HG03565 (cell line): ENCODE data around the gene TECTA.
"Not testable (repeated sequence)": the region's sequence is repeated elsewhere in the genome, so short reads cannot be mapped to it uniquely, and the experiment has no call there.

ENCODE experiments used
- ATAC-seq: cut with Tn5 transposase; IDR thresholded peaks from one replicate; pipeline ENCODE4 v1.9.1; 2021; ENCODE audit warnings: mild to moderate bottlenecking, moderate library complexity; ENCODE audit not compliant: unreplicated experiment

TECTA gene

DNA sequence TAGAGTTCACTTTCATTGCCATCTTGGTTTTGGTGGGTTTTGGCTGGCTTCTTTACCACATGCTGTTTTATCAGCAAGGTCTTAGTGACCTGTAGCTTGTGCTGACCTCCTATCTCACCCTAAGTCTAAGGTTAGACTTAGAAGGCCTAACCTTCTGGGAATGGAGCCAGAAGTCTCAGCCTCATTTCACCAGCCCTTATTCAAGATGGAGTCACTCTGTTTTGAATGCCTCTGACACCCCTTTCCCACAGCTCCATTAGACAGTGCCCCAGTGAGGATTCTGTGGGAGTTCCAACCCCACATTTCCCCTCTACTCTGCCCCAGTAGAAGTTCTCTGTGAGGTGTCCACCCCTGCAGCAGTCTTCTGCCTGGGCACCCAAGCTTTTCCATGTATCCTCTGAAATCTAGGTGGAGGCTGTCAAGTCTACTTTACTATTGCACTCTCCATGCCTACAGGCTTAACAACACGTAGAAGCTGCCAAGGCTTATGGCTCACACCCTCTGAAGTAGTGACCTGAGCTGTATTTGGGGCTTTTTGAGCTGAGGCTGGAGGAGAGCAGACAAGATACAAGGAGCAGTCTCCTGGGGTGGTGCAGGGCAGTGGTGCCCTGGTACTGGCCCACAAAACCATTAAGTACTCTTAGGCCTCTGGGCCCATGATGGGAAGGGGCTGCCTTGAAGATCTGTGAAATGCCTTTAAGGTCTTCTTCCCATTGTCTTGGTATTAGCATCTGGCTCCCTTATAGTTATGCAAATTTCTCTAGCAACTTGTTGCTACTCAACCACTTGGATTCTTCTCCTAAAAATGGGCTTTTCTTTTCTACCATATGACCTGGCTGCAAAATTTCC, 125.6 kb downstream of the TECTA start:
- ATAC-seq: no peak

DNA sequence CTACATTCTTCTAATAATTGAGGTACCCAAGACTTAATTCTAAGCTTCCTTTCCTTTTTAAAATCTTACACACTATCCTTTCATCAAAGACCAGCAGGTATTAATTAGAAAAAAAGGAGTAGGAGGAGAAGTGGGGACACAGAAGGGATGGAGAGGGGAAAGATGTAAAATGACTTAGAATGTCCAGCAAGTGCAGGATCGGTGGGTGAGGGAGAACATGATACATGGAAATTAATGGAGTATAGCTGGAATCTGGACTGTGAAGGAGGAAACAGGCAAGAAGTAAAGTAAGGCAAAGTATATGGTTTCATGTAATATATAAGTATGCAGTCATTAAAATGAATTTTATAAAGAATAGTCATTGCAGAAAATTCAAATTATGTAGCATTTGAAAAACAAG, 127.8 kb downstream of the TECTA start:
- no peak for ATAC-seq

DNA sequence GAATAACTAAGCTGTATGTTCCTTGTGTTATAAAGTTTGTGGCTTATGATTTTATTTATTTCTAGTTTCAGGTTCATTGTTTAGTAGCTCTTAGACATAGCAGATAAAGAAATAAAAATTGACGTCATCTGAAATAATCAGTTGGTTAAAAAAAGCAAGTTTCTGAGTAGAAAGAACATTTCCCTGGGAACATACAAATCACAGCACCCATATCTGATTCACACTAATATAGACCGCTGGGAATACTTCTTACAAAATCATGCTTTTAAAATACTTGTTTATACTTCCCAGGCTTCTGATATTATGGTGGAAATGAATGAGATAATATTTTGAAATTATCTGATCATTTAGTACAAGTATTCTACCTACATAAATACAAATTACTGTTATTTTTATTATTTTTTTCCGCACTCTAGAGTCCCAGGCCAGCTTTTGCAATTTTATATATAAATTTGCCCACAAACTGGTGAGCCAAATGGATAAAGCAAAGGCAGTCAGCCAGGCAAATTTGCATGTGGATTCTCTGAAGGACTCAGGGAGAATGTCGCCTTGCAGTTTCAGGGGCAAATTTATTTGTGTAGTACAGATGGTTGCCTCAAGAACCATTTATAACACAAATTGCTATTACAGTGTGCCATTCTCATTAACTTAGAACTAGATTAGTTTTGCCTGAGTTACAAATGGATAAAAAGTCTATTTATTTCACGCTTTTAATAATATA, 128.6 kb downstream of the TECTA start:
- ATAC-seq: no peak

DNA sequence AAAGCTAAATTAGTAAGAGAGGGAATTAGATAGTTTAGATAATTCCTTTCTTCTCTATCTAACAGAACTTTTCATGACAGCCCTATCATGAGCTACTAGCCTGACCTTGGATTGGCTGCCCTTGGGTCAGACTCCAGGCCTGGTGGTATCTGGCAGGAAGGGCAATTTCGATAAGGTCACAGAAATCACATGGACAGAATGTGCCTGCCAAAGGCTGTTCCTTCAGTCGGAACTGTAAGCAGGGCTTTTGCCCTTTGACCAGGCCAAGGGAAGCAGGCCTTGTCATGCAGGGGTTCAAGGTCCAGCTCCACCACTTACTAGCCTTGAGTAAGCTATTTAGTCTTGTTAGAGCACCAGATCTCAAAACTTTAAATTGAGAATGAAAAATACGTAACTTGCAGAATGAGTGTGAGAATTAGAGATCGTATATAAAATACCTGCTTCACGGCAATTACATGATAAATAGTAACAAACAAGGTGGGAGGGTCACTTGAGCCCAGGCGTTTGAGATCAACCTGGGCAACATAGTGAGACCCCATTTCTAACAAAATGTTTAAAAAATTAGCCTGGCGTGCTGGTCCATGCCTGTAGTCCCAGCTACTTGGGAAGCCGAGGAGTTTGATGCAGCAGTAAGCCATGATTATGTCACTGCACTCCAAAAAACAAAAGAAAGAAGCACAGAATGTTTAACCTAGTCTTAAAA, 130.7 kb downstream of the TECTA start:
- ATAC-seq: no peak

DNA sequence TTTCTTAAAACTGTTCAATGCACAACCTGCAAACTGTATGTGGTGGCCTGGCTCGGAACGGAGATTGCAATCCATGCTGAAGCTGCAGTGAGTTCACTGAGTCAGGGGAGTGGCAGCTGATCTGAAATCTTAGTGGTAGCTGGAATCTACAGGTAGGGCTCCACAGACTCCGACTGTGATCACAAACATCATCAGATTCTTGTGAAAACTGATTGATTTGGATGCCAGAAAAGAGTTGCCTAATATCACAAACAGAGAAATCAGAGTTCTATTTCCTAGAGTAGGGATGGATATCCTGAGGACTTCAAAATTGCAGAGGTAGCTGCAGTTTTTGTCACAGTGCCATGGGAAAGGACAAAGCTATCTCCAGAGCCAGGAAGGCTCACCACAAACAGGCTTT, 134.0 kb downstream of the TECTA start:
- ATAC-seq: no peak

DNA sequence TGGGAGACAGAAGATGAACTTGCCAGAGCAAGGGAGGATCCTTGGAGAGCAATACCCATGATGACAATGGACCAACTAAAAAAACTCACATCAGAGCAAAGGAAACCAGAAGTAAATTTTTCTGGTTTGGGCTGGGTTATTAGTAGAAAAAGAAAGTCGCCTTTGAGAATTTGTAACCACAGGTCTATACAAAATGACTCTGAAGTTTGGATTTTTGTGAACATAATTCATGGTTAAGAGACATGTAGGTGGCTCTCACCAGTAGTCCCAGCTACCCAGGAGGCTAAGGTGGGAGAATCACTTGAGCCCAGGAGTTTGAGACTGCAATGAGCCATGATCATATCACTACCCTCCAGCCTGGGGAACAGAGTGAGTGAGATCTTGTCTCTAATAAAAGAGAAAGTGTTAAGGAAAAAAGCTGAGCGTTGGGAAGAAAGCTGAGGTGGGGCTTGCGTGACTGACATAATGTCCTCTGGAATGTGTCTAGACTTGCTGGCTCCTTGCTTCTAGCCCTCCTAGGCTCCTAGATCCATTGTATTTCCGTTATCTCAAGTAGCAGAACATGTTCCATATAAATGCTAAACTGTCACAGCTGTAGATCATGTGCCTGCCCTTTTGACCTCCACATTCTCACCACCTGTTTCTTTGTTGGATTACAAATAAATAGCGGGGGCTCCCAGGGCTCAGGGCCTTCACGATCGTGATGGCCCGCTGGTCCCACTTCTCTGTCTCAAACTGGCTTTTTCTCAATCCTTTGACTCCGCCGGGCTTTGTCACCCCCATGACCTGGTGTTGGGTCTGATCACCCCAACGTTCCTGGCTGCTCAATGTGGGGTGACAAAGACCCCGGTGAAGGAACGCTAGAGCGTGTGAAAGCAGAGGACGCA, 135.3 kb downstream of the TECTA start:
- peak; percentile 70 for ATAC-seq

DNA sequence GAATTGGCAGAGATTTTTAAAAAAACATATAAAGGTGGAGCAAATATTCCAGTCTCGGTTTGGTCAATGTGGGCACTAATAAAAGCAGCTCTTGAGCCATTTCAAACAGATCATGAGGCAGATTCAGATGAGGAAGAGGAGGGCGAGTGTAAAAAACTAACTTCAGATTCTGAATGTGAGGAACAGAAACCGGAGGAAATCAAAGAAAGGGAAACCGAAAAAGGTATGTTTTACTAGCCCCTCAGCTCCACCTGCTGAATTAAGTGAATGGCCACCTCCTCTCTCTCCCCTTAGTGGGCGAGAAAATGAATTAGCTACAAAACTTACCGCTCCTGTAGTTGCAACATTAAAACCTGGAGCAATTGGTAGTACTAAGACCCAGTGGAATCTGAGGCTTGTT, 136.2 kb downstream of the TECTA start:
- not testable (repeated sequence) for ATAC-seq

DNA sequence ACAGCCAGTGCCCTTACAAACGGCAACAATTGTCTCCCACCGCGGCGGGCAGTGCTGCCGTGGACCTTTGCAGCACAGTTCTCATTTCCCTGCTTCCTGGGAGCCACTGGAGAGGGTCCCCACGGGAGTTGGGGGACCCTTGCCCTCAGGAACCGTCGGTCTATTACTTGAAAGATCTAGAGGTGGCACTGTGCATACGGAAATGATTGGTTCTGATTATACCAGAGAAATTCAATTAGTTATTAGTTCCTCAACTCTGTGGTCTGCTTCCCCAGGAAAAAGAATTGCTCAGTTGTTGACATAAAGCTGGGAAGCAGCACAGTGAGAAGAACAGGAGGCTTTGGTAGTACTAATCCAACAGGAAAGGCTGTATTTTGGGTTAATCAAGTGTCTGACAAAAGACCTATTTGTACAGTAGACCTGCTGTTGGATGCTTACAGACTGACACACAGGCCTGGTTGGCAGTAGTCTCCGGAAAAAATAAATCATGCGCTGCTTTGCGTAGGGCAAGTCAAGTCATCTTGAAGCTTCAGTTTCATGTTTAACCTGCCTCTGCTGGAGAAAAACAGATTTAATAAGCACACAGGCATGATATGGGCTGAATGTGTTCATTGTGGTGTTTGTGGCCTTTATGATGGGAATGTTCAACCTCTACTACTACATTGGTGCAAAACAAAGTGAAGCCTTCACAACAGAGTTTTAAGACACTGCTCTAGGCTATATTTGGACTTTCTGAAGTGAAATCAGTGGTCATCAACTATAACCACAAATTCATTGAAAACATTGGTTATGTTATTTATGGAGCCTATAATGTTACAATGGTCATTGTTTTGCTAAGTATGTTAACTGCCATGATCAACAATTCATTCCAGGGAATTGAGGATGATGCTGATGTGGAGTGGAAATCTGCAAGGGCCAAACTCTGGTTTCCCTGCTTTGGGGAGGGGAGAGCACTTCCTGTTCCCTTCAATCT, 136.9 kb downstream of the TECTA start:
- ATAC-seq: no peak

DNA sequence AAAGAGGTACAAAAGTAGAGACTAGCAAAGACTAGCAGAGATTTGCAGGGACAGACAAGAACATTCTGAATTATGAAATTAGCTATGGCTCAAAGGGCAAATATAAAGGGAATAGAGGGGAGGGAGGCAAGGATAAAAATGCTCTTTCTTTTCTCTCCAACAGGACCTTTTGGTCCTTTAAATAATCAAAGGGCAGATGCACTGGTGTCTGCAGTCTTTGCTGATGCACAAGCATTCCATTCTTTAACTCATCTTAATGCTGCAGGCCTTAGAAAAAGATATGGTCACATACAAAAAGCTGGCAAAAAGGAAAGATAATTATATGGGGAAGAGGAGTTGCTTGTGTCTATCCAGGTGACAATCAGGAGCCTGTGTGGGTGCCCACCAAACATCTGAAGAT, 137.9 kb downstream of the TECTA start:
- ATAC-seq: no peak

DNA sequence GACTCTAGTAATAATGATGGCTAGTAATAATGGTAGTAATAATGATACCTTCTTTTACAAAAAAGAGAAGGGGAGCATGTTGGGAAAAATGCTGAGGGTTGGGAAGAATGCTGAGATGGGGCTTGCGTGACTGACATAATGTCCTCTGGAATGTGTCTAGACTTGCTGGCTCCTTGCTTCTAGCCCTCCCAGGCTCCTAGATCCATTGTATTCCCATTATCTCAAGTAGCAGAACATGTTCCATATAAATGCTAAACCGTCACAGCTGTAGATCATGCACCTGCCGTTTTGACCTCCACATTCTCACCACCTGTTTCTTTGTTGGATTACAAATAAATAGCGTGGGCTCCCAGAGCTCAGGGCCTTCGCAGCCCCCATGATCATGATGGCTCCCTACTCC, 139.0 kb downstream of the TECTA start:
- ATAC-seq: not testable (repeated sequence)

DNA sequence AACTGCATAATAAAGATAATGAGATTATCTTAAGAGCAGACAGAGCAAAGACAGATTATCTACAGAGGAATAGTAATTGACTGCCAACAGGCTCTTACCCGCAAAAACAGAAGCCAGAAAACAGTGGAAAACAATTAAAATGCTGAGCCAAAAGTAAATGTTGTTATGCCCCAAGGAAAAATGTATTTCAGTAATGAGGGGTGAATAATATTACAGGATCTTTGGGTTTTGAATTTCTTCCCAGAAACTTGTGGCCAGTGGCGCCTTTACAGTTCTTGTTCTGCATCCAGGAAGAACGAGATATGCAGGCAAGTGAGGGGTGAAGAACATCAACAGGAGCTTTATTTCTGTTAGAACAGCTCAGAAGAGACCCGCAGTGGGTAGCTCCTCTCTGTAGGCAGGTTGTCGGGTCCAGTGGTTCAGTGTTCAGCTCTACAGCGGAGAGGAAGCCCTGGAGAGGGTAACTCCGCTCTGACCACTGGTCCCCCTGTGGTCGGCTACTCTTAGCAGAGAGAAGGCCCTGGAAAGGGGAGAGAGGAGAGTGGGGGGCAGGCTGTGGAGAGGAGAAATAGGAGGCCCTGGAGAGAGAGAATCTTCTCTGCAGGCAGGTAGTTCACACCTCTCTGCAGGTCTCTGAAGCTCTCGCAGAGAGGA, 139.7 kb downstream of the TECTA start:
- no peak for ATAC-seq
